SKM-1 (cell line): ENCODE measurements around the gene RPS26.
"Not testable (repeated sequence)": the region's sequence is repeated elsewhere in the genome, so short reads cannot be mapped to it uniquely, and the experiment has no call there.

Source experiments
- DNase-seq: peaks from one replicate; lab custom pipeline; 2025; ENCODE audit not compliant: unreplicated experiment; lab: John Stamatoyannopoulos, UW

Gene RPS26

DNA sequence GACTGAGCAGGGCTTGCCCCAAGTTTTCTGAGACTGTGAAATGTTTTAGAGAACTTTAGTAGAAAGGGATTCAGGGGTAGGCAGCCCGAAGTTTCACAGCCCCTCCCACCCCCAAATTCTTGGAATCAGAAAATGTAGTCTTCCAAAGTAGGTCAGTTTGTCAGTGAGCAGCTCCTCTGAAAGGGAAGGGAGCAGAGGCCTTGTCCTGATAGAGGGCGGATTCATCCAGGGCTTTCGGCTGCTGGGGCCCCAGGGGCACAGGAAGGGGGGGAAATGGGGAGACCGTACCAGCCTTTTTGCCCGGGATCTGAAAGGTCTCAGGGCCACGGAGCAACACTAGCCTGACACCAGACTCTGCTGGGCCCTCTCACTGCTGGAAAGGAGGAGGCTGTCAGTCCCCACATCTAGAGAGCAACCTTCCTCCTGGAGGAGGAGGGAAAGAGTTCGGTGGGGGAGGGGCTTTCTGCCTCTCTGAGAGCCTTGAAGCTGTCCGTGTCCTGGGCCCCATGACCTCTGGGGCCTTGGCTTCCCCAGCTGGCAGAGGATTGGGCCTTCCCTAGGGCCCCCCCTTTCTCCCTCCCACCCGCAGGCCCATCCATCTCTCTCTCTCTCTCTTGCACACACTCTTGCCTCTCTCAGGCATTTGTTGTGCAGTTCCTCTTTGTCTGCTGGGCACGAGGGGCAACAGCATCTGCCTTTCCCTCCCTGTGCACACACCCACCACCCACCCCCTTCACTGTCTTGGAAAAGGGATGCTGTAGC lies 21.1 kb upstream of the RPS26 start, which contains the start of gene IKZF4:
TSS of gene IKZF4 (plus strand) at position 621 of the 762 bp plus-strand sequence. CDS start 451 bp downstream, outside the sequence.
- peak; percentile 63 for DNase-seq

DNA sequence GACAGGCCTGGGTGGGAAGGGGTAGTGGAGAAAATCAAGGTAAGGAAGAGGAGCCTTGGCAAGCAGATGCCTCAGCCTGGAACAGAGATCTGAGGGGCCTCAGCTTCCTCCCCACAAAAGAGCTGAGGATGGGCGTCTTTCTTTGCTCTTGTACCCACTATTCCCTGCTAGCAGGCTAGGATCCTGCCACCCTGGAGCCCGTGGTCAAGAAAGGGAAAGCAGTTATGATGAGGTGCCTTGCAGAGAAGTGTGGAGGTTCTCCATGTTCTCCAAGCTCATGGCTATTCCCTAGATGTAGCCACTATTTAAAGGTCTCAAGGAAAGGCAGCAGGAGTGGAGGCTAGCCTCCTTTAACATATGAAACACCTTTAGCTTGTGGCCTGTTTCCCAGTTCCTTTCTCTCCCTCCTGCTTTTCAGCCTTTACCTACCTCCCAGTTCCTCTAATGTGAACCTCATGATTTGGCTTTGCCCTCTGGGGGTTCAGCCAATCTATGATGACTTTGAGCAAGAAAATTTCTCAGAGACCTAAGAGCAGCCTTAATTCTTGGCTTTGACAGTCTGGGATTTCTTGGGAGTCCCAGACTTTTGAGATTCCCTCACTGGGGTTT lies 19.7 kb upstream of the RPS26 start:
- DNase-seq = no peak

DNA sequence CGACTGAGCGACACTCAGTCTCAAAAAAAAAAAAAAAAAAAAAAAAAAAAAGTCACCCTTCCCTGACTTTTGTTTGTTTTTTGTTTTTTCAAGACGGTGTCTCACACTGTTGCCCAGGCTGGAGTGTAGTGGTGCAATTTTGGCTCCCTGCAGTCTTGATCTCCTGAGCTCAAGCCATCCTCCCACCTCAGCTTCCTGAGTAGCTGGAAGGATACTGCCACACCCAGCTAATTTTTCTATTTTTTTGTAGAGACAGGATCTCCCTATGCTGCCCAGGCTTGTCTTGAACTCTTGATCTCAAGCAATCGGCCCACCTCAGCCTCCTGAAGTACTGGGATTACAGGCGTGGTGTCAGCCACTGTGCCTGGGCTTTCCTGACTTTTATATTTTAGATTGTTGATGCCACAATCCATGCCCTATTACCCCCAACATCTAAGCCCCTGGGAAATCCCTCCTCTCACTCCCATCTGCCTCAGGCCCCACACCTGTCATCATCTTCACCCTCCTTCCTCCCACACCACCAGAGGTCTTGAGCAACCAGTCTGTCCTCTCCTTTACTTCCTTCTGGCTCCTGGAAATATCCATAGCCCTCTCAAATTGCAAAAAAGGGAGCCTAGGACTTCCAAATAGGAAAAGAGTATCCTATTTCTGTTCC lies 13.1 kb upstream of the RPS26 start:
- DNase-seq = no peak

DNA sequence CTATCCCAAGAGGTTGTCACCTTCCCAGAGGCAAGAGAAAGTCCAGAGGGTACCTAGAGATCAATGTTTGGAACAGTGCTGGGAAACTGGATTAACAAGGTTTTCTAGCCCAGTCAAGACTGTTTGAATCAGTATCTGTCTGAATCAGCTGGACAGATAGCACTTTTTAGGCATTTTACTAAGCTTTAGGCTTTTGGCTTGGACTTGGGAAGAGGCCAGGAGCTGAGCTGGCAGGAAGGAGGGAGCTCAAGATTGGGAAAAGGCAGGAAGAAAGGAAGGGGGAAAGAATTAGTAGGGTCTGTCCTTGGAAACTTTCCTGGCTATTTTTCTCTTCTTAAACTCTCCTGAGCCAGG lies 12.6 kb upstream of the RPS26 start:
- no peak for DNase-seq

DNA sequence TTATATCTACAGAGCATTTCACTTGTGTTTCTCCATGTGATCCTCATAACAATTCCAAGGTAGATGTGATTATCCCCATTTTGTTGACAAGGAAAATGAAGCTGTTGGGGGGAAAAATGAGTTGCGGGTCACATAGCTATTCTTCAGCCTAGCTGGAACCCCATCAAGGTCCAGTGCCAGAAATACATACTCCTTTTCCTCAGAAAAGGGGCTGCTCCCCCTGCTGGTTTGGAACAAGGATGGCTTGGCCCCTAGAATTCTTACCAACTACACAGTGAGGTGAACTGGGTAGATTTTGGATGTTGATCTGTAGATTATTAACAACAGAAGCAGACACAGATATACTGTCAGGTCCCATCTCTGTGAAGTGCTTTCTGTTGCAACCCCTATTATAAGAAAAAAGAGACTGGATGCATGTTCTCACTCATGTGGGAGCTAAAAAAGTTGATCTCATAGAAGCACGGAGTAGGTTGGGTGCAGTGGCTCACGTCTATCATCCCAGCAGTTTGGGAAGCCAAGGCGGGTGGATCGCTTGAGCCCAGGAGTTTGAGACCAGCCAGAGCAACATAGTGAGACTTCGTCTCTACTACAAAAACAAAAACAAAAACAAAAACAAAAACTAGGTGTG lies 11.9 kb upstream of the RPS26 start:
- DNase-seq = no peak

DNA sequence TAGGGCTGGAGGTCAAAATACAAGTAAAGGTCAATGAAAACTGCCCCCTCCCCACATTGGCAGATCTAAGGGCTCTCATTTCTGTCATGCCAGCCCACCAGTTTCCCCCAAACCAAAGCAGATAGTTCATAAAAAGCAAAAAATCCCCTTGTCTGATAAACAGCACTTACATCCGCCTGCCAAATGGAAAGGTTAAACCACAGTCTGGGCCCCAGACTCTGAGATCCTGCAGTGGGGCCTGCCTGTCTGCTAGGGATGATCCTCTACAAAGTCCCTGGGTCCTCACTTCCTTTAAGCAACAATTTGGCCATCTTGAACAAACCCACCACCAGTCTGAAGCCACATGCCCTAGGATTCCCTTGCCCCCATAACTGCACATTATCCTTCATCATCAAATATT lies 9.7 kb upstream of the RPS26 start:
- no peak for DNase-seq

DNA sequence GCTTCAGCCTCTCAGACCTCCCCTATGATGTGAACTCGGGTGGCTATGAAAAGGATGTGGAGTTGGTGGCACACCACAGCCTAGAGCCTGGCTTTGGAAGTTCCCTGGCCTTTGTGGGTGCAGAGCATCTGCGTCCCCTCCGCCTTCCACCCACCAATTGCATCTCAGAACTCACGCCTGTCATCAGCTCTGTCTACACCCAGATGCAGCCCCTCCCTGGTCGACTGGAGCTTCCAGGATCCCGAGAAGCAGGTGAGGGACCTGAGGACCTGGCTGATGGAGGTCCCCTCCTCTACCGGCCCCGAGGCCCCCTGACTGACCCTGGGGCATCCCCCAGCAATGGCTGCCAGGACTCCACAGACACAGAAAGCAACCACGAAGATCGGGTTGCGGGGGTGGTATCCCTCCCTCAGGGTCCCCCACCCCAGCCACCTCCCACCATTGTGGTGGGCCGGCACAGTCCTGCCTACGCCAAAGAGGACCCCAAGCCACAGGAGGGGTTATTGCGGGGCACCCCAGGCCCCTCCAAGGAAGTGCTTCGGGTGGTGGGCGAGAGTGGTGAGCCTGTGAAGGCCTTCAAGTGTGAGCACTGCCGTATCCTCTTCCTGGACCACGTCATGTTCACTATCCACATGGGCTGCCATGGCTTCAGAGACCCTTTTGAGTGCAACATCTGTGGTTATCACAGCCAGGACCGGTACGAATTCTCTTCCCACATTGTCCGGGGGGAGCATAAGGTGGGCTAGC lies 7.0 kb upstream of the RPS26 start:
- DNase-seq = no peak

DNA sequence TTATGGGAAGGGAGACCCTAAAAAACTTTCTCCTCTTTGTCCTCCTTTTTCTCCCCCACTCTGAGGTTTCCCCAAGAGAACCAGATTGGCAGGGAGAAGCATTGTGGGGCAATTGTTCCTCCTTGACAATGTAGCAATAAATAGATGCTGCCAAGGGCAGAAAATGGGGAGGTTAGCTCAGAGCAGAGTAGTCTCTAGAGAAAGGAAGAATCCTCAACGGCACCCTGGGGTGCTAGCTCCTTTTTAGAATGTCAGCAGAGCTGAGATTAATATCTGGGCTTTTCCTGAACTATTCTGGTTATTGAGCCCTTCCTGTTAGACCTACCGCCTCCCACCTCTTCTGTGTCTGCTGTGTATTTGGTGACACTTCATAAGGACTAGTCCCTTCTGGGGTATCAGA lies 4.6 kb upstream of the RPS26 start:
- no peak for DNase-seq

DNA sequence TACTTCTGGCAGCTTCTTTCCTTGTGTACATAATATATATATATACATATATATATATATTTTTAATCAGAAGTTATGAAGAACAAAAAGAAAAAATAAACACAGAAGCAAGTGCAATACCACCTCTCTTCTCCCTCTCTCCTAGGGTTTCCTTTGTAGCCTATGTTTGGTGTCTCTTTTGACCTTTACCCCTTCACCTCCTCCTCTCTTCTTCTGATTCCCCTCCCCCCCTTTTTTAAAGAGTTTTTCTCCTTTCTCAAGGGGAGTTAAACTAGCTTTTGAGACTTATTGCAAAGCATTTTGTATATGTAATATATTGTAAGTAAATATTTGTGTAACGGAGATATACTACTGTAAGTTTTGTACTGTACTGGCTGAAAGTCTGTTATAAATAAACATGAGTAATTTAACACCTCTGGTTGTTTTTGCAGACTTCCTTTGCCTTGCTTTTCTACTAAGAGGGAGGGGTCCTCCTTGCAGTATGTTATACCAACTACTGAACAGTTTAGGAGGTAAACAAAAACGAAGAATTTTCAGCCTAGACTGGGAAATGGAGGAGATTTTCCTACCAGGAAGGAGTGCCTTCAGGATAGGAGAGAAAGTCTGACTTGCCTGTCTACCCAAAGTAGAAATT lies 3.6 kb upstream of the RPS26 start:
- DNase-seq = no peak

DNA sequence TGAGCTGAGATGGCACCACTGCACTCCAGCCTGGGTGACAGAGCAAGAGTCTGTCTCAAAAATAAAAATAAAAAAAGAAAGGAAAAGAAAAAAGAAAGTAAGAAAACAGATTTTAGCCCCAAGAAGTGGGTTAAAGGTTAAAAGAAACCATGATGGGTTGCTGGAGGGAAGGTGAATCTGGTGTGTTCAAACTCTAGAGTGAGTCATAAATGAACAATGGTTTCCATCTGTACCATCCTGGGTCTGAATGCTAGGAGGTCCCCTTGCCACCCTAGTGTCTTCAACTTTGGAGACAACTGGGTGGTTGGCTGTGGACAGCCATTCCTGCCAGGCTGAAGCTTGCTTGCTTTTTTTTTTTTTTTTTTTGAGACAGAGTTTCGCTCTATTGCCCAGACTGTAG lies 1.6 kb upstream of the RPS26 start:
- no peak for DNase-seq

DNA sequence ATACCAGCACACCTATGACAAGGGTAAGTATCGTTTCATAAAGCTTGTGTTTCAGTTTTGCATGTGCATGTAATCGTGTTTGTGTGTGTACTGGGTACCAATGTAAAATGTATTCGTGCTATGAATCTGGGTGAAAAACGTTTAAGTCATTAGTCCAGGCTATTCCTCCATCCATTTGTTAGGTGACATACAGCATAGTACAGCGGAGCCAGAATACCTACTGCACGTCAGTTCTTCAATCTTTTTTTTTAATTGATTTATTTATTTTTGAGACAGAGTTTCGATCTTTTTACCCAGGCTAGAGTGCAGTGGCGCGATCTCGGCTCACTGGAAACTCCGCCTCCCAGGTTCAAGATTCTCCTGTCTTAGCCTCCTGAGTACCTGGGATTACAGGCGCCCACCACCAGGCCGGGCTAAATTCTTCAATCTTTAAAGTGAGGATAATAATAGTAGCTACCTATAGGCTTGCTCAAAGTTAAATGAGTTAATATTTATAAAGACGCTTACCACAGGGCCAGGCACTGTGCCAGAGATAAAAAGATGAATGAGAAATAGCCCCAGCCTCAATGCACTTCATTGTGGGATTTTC lies 661 bp upstream of the RPS26 start:
- no peak for DNase-seq

DNA sequence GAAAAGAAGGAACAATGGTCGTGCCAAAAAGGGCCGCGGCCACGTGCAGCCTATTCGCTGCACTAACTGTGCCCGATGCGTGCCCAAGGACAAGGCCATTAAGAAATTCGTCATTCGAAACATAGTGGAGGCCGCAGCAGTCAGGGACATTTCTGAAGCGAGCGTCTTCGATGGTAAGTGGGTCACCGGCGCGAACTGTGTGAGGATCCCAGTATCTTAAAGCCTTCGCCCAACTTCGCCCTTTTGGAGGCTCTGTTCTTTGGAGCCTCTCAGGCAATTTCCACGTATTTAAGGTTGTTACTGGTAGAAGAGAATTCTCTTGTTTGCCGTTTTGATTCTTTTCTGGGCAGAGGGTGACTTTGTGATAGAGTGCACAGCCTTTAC lies 704 bp downstream of the RPS26 start:
- not testable (repeated sequence) for DNase-seq

DNA sequence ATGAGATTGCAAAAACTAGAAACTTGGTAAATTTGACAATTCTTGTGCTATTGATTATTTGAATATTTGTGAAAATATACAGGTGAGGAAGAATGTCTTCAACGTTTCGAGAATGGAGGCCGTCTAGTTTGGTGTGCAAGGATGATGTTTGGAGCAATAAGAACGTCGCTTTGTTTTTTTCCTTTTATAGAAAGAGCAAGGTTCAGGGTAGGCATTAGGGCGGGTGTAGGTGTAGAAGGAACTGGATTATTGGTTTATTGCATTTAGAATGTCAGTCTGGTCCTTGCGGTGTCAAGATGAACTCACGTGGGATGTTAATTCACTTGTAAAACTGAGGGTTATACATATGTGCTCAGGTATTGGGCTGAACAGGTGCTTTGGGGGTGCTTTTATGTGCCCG lies 1.1 kb downstream of the RPS26 start:
- no peak for DNase-seq

DNA sequence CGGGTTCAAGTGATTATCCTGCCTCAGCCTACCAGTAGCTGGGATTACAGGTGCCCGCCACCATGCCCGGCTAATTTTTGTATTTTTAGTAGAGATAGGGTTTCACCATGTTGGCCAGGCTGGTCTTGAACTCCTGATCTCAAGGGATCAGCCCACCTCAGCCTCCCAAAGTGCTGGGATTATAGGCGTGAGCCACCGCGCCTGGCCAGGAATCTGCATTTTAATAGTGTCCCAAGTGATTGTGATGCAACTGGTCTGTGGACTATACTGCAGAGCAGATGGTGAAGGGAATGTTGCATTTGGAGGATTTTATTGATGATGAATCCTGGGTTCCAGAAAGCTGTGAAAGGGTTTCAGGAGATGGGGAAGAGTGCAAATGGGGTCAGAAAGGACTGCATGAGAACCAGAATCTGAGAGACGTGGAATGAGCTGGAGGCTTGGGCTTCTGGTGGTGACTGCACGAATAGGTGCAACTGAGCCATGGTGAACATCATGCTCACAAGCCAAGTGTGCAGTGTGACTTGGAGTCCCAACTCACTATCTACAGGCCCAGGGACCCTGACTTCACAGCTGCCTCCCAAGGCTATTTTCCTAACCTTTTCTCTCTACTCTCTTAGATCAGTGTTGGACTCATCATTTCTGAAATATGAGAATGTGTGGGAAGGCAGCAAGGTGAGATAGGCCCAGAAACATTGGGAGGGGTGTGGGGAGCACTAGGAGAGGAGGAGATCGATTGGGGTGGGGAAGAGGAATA lies 4.5 kb downstream of the RPS26 start:
- DNase-seq = no peak

DNA sequence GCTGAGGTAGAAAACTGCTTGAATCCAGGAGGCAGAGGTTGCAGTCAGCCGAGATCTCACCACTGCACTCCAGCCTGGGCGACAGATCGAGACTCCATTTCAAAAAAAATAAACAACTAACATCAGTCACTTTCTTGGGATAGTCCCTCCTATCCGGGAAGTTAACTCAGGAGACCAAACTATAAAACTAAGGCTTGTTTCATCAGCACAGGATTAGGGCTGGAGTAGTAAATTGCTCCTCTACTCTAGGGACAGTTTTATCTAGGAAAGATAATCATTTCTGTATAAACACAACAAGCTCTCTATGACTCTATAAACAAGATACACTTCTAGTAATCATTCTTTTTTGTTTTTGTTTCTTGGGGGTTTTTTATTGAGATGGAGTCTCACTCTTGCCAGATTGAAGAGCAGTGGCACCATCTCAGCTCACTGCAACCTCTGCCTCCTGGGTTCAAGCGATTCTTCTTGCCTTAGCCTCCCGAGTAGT lies 11.7 kb downstream of the RPS26 start:
- no peak for DNase-seq

DNA sequence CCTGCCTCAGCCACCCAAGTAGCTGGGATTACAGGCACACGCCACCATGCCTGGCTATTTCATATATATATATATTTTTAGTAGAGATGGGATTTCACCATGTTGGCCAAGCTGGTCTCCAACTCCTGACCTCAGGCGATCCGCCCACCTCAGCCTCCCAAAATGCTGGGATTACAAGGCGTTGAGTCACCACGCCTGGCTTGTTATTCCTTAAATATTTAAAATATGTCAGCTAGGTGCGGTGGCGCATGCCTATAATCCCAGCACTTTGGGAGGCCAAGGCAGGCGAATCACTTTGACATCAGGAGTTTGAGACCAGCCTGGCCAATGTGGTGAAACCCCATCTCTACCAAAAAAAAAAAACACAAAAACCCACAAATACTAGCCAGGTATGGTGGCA lies 18.2 kb downstream of the RPS26 start:
- DNase-seq = not testable (repeated sequence)

DNA sequence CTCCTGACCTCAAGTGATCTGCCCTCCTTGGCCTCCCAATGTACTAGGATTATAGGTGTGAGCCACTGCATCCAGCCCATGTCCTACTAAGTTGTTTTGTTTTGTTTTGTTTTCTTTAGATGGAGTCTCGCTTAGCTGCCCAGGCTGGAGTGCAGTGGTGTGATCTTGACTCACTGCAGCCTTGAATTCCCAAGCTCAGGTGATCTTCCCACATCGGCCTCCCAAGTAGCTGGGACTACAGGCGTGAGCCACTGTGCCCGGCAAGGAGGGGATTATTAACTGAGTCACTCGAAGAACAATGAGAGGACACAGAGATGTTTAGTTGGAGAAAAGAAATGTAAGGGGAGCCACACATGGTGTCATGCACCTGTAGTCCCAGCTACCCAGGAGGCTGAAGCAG lies 20.3 kb downstream of the RPS26 start:
- no peak for DNase-seq

DNA sequence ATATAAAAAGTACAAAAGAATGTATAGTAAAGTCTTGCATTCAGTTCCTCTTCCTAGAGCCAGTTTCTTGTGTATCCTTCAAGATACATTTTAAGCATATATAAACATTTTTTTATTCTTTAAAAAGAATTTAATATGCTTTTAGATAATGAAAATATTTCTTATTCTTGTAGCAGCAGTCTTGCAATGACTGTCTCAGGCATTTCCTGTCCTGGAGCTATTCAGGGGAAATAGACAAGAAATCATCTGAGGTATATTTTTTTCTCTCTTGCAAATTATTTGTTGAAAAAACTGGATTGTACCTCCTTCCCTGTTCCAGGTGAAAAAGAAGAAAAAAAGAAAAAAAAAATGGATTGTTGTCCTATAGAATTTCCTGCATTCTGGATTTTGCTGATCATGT lies 21.3 kb downstream of the RPS26 start:
- no peak for DNase-seq

DNA sequence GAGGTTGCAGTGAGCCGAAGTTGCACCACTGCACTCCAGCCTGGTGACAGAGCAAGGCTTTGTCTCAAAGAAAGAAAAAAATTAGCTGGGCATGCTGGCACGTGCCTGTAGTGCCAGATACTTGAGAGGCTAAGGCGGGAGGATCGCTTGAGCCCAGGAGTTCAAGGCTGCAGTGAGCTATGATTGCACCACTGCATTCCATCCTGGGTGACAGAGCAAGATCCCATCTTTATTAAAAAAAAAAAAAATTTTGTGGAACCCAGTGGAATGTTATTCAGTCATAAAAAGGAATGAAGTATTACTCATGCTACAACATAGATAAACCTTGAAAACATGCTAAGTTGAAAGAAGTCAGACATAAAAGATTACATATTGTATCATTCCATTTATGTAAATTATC lies 29.9 kb downstream of the RPS26 start:
- no peak for DNase-seq

DNA sequence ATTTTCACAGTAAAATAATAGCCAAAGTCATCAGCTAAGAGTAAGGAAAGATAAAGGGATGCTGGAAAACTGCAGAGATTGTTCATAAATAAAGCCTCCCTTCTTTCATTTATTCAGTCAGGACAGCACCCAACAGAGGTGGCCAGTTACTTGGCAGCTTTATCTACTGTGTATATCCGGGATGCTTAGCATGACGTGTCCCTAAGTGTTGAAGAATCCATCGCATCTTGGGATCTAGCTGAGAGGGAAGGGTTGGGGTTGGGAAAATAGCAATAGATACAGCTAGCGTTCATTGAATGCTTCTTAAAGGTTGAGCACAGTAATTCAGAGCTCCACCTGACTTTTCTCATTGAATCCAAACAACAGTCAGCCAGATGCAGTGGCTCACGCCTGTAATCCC lies 32.7 kb downstream of the RPS26 start:
- DNase-seq = no peak
